ENCODE measurements around the gene CES3.

DNA sequence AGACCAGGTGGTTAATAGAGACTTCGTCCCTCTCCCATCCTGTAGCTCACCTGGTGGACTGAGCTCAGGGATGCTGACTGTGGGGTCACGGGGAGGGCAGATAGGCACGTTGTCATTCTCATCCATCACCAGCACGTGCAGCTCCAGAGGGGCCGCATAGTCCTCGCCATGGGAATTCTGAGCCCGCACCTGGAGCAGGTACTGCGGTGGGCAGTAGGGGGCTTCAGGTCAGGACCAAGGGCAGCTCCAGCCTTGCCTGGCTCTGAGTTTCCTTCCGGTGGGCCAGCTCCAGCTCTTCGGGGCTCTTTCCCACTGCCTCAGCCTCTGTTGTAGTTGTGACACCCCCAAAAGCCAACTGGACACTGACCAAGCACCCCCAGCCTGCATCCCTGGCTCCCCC lies 48.0 kb upstream of the CES3 start:
- TF ChIP-seq, protein P1, sequence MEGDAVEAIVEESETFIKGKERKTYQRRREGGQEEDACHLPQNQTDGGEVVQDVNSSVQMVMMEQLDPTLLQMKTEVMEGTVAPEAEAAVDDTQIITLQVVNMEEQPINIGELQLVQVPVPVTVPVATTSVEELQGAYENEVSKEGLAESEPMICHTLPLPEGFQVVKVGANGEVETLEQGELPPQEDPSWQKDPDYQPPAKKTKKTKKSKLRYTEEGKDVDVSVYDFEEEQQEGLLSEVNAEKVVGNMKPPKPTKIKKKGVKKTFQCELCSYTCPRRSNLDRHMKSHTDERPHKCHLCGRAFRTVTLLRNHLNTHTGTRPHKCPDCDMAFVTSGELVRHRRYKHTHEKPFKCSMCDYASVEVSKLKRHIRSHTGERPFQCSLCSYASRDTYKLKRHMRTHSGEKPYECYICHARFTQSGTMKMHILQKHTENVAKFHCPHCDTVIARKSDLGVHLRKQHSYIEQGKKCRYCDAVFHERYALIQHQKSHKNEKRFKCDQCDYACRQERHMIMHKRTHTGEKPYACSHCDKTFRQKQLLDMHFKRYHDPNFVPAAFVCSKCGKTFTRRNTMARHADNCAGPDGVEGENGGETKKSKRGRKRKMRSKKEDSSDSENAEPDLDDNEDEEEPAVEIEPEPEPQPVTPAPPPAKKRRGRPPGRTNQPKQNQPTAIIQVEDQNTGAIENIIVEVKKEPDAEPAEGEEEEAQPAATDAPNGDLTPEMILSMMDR (IDR thresholded peaks at IDR 0.05; ENCODE audit: low read length): no peak
- TF ChIP-seq EZH2 (IDR thresholded peaks at IDR 0.05; ENCODE audit: borderline replicate concordance, low read length): no peak
